ENCODE data around the gene SPDYE16.
"Not testable (repeated sequence)": the region's sequence is repeated elsewhere in the genome, so short reads cannot be mapped to it uniquely, and the experiment has no call there.

The SPDYE16 gene

GRCh38 chr7:76575919-76576655, 33.0 kb upstream of the SPDYE16 start:
- H2AFZ ChIP-seq (ENCODE audit: low read depth, low read length); H3K9me3 ChIP-seq (ENCODE audit: control insufficient read depth, low read length); H3K4me3 ChIP-seq (ENCODE audit: insufficient read depth in 1 of 2, low read depth in 1 of 2, low read length in 2 of 2); H3K79me1 ChIP-seq (replicated peaks; ENCODE audit: low read length, poor library complexity, severe bottlenecking); H4K91ac ChIP-seq (ENCODE audit: low read length); H3K18ac ChIP-seq (ENCODE audit: low read depth in 1 of 2, low read length in 2 of 2); H2BK15ac ChIP-seq (ENCODE audit: low read depth, poor library complexity, severe bottlenecking); H2BK12ac ChIP-seq (ENCODE audit: low read length in 2 of 2); H2BK120ac ChIP-seq (ENCODE audit: low read depth, low read length); H2AK5ac ChIP-seq (ENCODE audit: low read length, severe bottlenecking); H3K27ac ChIP-seq (ENCODE audit: low read length, poor library complexity, severe bottlenecking); H2BK5ac ChIP-seq (ENCODE audit: low read depth, low read length, poor library complexity, severe bottlenecking); H4K8ac ChIP-seq (ENCODE audit: low read length); H3K4ac ChIP-seq (ENCODE audit: low read depth in 1 of 2, low read length in 2 of 2); H3K14ac ChIP-seq (ENCODE audit: low read length in 2 of 2); H3K23ac ChIP-seq (ENCODE audit: low read length in 2 of 2); H3K9ac ChIP-seq (ENCODE audit: low read length); H3K4me1 ChIP-seq (ENCODE audit: control insufficient read depth, insufficient read depth, low read depth, low read length); H3K36me3 ChIP-seq (ENCODE audit: control insufficient read depth in 1 of 2, insufficient read depth in 2 of 2, low read depth in 1 of 2, low read length in 2 of 2); H3K4me2 ChIP-seq (ENCODE audit: low read length, poor library complexity, severe bottlenecking); H3K27me3 ChIP-seq (ENCODE audit: control insufficient read depth in 1 of 2, insufficient read depth in 1 of 2, low read length in 2 of 2): not testable (repeated sequence)
- WGBS, result 70% methylated on average over 2 of the region's 3 CpGs
- peak; percentile 19 for DNase-seq

DNA sequence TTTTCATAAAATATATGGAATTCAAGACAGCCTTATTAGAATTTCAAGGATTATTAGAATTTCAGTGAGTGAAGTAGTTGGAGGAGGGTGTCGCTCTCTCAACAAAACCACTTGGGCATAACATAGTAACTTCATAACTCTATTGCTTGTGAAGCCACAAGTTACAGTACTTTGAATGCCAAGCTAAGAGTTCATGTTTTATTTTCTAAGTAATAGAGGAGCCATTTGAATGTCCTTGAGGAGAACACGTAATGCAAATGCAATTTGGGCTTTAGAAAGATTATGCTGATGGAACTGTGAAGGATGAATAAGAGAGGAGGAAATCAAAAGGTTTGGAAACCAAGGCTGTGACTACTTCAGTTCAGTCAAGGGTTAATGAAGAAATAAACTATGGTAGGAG, 32.3 kb upstream of the SPDYE16 start:
- H3K18ac ChIP-seq (ENCODE audit: low read depth in 1 of 2, low read length in 2 of 2); H2BK12ac ChIP-seq (ENCODE audit: low read length in 2 of 2); H3K27ac ChIP-seq (ENCODE audit: low read length, poor library complexity, severe bottlenecking); H2BK15ac ChIP-seq (ENCODE audit: low read depth, poor library complexity, severe bottlenecking); H3K14ac ChIP-seq (ENCODE audit: low read length in 2 of 2); H3K27me3 ChIP-seq (ENCODE audit: control insufficient read depth in 1 of 2, insufficient read depth in 1 of 2, low read length in 2 of 2); H3K36me3 ChIP-seq (ENCODE audit: control insufficient read depth in 1 of 2, insufficient read depth in 2 of 2, low read depth in 1 of 2, low read length in 2 of 2); H3K4me3 ChIP-seq (ENCODE audit: insufficient read depth in 1 of 2, low read depth in 1 of 2, low read length in 2 of 2); H2BK5ac ChIP-seq (ENCODE audit: low read depth, low read length, poor library complexity, severe bottlenecking); H2AK5ac ChIP-seq (ENCODE audit: low read length, severe bottlenecking); H3K4me1 ChIP-seq (ENCODE audit: control insufficient read depth, insufficient read depth, low read depth, low read length); H4K91ac ChIP-seq (ENCODE audit: low read length); H4K8ac ChIP-seq (ENCODE audit: low read length); H3K4ac ChIP-seq (ENCODE audit: low read depth in 1 of 2, low read length in 2 of 2); H2BK120ac ChIP-seq (ENCODE audit: low read depth, low read length); H3K9ac ChIP-seq (ENCODE audit: low read length); H3K23ac ChIP-seq (ENCODE audit: low read length in 2 of 2); H3K9me3 ChIP-seq (ENCODE audit: control insufficient read depth, low read length); H3K4me2 ChIP-seq (ENCODE audit: low read length, poor library complexity, severe bottlenecking); DNase-seq; H3K79me1 ChIP-seq (replicated peaks; ENCODE audit: low read length, poor library complexity, severe bottlenecking); H2AFZ ChIP-seq (ENCODE audit: low read depth, low read length): not testable (repeated sequence)
- WGBS, result no CpG with 5 or more reads among the region's 2 CpGs

DNA sequence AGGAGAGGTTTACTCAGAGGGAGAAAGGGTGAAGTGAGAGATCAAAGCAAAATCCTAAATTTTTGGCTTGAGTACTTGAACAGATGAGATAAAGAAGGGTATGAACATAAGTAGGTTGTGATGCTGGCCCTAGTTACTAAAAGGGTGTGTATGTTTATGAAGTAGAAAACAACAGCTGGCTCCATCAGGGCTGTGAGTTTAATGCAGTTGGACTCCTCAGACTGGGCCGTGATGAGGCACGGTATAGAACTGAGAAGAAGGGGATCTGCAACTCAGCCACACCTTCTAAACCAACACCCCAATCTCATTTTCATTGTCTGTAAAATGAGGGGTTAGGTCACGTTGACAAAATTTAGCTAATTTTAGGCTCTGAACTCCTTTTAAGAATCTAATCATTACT, 29.2 kb upstream of the SPDYE16 start:
- H2BK15ac ChIP-seq (ENCODE audit: low read depth, poor library complexity, severe bottlenecking); H2BK12ac ChIP-seq (ENCODE audit: low read length in 2 of 2); H3K14ac ChIP-seq (ENCODE audit: low read length in 2 of 2); H3K4ac ChIP-seq (ENCODE audit: low read depth in 1 of 2, low read length in 2 of 2); H3K23ac ChIP-seq (ENCODE audit: low read length in 2 of 2); H4K8ac ChIP-seq (ENCODE audit: low read length); H3K9ac ChIP-seq (ENCODE audit: low read length); H3K79me1 ChIP-seq (replicated peaks; ENCODE audit: low read length, poor library complexity, severe bottlenecking); H4K91ac ChIP-seq (ENCODE audit: low read length); H2AK5ac ChIP-seq (ENCODE audit: low read length, severe bottlenecking); H3K4me1 ChIP-seq (ENCODE audit: control insufficient read depth, insufficient read depth, low read depth, low read length); H3K4me3 ChIP-seq (ENCODE audit: insufficient read depth in 1 of 2, low read depth in 1 of 2, low read length in 2 of 2); H2BK120ac ChIP-seq (ENCODE audit: low read depth, low read length); H3K36me3 ChIP-seq (ENCODE audit: control insufficient read depth in 1 of 2, insufficient read depth in 2 of 2, low read depth in 1 of 2, low read length in 2 of 2); H3K9me3 ChIP-seq (ENCODE audit: control insufficient read depth, low read length); H3K18ac ChIP-seq (ENCODE audit: low read depth in 1 of 2, low read length in 2 of 2); H2BK5ac ChIP-seq (ENCODE audit: low read depth, low read length, poor library complexity, severe bottlenecking); DNase-seq; H2AFZ ChIP-seq (ENCODE audit: low read depth, low read length); H3K27ac ChIP-seq (ENCODE audit: low read length, poor library complexity, severe bottlenecking); H3K27me3 ChIP-seq (ENCODE audit: control insufficient read depth in 1 of 2, insufficient read depth in 1 of 2, low read length in 2 of 2); H3K4me2 ChIP-seq (ENCODE audit: low read length, poor library complexity, severe bottlenecking): not testable (repeated sequence)
- 100% methylated on average over 3 of the region's 3 CpGs for WGBS

GRCh38 chr7:76570324-76570775, 27.3 kb upstream of the SPDYE16 start:
- H3K36me3 ChIP-seq (ENCODE audit: control insufficient read depth in 1 of 2, insufficient read depth in 2 of 2, low read depth in 1 of 2, low read length in 2 of 2); H2BK12ac ChIP-seq (ENCODE audit: low read length in 2 of 2); H2BK120ac ChIP-seq (ENCODE audit: low read depth, low read length); H3K9me3 ChIP-seq (ENCODE audit: control insufficient read depth, low read length); H3K23ac ChIP-seq (ENCODE audit: low read length in 2 of 2); H3K4me3 ChIP-seq (ENCODE audit: insufficient read depth in 1 of 2, low read depth in 1 of 2, low read length in 2 of 2); H3K27me3 ChIP-seq (ENCODE audit: control insufficient read depth in 1 of 2, insufficient read depth in 1 of 2, low read length in 2 of 2); H3K27ac ChIP-seq (ENCODE audit: low read length, poor library complexity, severe bottlenecking); H3K14ac ChIP-seq (ENCODE audit: low read length in 2 of 2); H3K79me1 ChIP-seq (replicated peaks; ENCODE audit: low read length, poor library complexity, severe bottlenecking); H2BK5ac ChIP-seq (ENCODE audit: low read depth, low read length, poor library complexity, severe bottlenecking); H2BK15ac ChIP-seq (ENCODE audit: low read depth, poor library complexity, severe bottlenecking); H2AK5ac ChIP-seq (ENCODE audit: low read length, severe bottlenecking); H2AFZ ChIP-seq (ENCODE audit: low read depth, low read length); H4K91ac ChIP-seq (ENCODE audit: low read length); H3K4me1 ChIP-seq (ENCODE audit: control insufficient read depth, insufficient read depth, low read depth, low read length); H3K4ac ChIP-seq (ENCODE audit: low read depth in 1 of 2, low read length in 2 of 2); H4K8ac ChIP-seq (ENCODE audit: low read length); H3K4me2 ChIP-seq (ENCODE audit: low read length, poor library complexity, severe bottlenecking): not testable (repeated sequence)
- peak; percentile 80 for DNase-seq
- Histone ChIP-seq H3K18ac (ENCODE audit: low read depth in 1 of 2, low read length in 2 of 2) (peak overlapping the region; percentile 18 to 33), H3K9ac (ENCODE audit: low read length) (peak overlapping the region; percentile 41)
- WGBS, result 18% methylated on average over 3 of the region's 4 CpGs
